Measurements from ENCODE around the gene STARD5. TPM values are rescaled to one million over a fixed set of nuclear protein-coding genes. Genes with fewer than 3 reads are reported as not detected.

The STARD5 gene
- total RNA-seq, 1 experiment from 2014 or later = 0.22 TPM

DNA sequence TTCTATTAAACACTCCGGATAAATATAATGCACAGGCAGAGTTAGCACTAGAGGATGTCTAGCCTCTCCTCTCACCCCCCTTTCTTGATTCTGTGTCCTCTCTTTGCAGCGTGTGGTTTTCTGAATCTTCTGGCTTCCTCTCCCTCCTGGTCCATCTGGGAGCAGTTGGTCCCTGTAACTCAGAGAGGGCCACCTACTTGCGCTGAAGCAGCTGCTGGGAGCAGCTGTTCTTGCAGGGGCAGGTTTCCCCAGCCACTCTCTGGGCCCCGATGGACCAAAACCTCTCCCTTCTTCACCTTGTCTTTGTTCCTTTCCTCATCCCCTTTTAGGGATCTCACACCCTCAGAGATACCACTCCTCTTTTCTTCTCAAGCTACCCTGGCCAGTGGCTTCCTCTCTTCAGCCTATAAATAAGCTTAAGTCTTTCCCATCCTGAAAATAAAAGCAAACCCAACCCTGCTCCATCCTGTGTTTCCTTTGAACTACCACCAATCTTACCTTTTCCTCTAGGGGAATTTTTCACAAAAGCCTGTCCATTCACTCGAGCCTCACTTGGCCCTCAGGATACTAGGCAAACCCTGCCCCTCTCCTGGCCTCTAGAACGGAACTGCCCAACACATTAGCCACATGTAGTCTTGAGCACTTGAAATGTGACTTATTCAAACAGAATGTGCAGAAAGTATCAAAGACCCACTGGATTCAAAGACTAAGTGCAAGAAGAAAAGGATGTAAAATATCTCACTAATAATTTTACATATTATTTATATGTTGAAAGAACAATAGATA is 59.7 kb downstream of the STARD5 start:
- H3K4me3 ChIP-seq (ENCODE audit: low read length) = no peak overlapping the region
- no peaks in the 10 kb centered on the region for H3K27me3 ChIP-seq (ENCODE audit: low read length)
- H3K4me2 ChIP-seq (ENCODE audit: low read depth, low read length, poor library complexity, severe bottlenecking) = no peak overlapping the region
- no peaks in the 10 kb centered on the region for H3K79me2 ChIP-seq (ENCODE audit: low read length)
- H3K36me3 ChIP-seq (ENCODE audit: insufficient read depth, low read length) = no peaks in the 10 kb centered on the region
- H2AFZ ChIP-seq (ENCODE audit: low read length) = no peak overlapping the region
- H3K9me3 ChIP-seq (ENCODE audit: low read length) = no peaks in the 10 kb centered on the region
- no peaks in the 10 kb centered on the region for H4K20me1 ChIP-seq (ENCODE audit: insufficient read depth, low read depth, low read length)
- DNase-seq = no peak
- no peak overlapping the region for H3K9ac ChIP-seq (ENCODE audit: low read length)
- H3K27ac ChIP-seq (ENCODE audit: low read length) = no peak overlapping the region
- peaks cover 10% of the 10 kb centered on the region for H3K4me1 ChIP-seq (ENCODE audit: low read length)
- H3K9me2 ChIP-seq (replicated peaks; ENCODE audit: insufficient read depth, low read length) = no peaks in the 10 kb centered on the region

DNA sequence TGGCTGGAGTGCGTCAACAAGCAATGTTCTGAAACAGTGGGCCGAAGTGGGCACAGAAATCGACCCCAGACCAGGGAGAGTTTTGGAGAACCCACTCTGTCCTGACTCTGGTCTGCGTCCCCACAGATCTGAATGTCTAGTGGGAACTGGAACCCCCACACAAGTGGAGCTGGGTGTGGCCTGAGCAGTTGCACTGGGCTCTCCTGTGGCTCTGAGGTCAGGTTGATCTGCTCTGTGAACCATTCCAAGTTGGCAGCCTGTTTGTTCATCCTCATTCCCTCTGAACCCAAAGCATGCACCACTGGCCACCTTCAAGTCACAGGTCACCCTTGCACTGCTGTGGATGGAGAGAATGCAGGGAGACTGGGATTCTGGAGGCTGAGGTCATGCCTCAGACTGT is 60.5 kb downstream of the STARD5 start:
- Histone ChIP-seq H2AFZ (ENCODE audit: low read length) (no peak overlapping the region), H3K9me3 (ENCODE audit: low read length) (no peaks in the 10 kb centered on the region), H3K27me3 (ENCODE audit: low read length) (no peaks in the 10 kb centered on the region), H3K9me2 (replicated peaks; ENCODE audit: insufficient read depth, low read length) (no peaks in the 10 kb centered on the region), H3K4me2 (ENCODE audit: low read depth, low read length, poor library complexity, severe bottlenecking) (no peak overlapping the region), H4K20me1 (ENCODE audit: insufficient read depth, low read depth, low read length) (no peaks in the 10 kb centered on the region), H3K36me3 (ENCODE audit: insufficient read depth, low read length) (no peaks in the 10 kb centered on the region), H3K27ac (ENCODE audit: low read length) (no peak overlapping the region), H3K4me1 (ENCODE audit: low read length) (peaks cover 10% of the 10 kb centered on the region), H3K4me3 (ENCODE audit: low read length) (no peak overlapping the region), H3K9ac (ENCODE audit: low read length) (no peak overlapping the region), H3K79me2 (ENCODE audit: low read length) (no peaks in the 10 kb centered on the region)
- DNase-seq = no peak

DNA sequence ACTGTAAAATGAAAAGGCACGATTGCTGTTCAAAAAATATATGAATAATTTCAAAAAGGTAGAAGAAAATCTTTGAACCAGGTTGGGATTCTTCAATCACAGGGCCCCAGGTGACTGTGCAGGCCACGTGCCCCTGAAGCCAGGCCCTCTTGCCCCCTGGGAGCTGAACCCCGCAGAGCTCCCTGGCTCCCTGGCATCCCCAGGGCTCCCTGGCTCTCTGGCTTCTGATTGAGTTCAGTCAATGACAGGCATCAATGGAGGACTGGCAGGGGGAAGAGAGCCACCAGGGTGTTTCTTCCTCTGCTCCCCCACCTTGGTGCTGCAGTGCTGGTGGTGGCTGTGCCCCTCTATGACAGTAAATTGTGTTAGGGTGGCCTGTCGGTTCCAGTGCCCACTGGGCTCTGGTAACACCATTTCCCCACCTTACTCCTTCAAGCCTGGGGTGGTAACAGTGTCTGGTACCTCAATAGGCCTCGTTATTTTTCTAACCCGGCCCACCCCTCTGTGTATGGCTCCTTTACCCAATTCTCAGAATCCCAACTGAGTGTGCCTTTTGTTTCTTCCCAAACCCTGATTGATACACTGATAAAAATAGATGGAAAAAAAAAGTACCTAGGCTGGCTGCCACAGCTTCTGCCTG is 62.6 kb downstream of the STARD5 start:
- H3K9me3 ChIP-seq (ENCODE audit: low read length) = no peaks in the 10 kb centered on the region
- H3K36me3 ChIP-seq (ENCODE audit: insufficient read depth, low read length) = no peaks in the 10 kb centered on the region
- H3K4me1 ChIP-seq (ENCODE audit: low read length) = peaks cover 10% of the 10 kb centered on the region
- H4K20me1 ChIP-seq (ENCODE audit: insufficient read depth, low read depth, low read length) = no peaks in the 10 kb centered on the region
- H3K9ac ChIP-seq (ENCODE audit: low read length) = no peak overlapping the region
- no peaks in the 10 kb centered on the region for H3K9me2 ChIP-seq (replicated peaks; ENCODE audit: insufficient read depth, low read length)
- no peaks in the 10 kb centered on the region for H3K79me2 ChIP-seq (ENCODE audit: low read length)
- no peak overlapping the region for H3K27ac ChIP-seq (ENCODE audit: low read length)
- no peak overlapping the region for H3K4me3 ChIP-seq (ENCODE audit: low read length)
- no peak for DNase-seq
- no peaks in the 10 kb centered on the region for H3K27me3 ChIP-seq (ENCODE audit: low read length)
- no peak overlapping the region for H2AFZ ChIP-seq (ENCODE audit: low read length)
- H3K4me2 ChIP-seq (ENCODE audit: low read depth, low read length, poor library complexity, severe bottlenecking) = no peak overlapping the region

DNA sequence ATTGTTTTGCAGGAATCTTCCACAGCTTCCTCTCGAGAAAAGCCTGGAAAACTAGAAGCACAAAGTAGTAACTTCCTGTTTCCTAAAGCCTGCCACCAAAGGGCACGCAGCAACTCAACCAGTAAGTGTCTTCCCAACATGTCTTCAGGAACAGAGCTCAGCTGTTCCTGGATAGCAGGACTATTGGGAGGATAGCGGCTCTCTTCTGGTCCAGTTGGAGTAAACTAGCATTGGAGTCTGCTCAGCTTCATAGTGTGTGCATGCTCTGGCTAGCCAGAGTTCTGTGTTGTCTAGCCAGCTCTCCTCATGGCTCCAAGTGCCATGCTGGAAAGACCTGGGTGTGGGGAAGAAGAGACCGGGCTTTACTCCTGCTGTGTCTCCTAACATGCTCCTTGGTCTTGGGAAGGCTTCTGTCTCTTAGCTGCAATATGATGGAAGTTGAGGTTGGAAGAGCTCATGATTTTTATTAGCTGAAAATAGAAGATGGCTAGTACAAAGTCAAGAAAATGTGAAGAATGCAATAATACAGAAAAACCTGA is 64.1 kb downstream of the STARD5 start:
- H3K36me3 ChIP-seq (ENCODE audit: insufficient read depth, low read length) = no peaks in the 10 kb centered on the region
- no peaks in the 10 kb centered on the region for H3K27me3 ChIP-seq (ENCODE audit: low read length)
- H3K9me2 ChIP-seq (replicated peaks; ENCODE audit: insufficient read depth, low read length) = no peaks in the 10 kb centered on the region
- no peak overlapping the region for H3K4me3 ChIP-seq (ENCODE audit: low read length)
- H3K9me3 ChIP-seq (ENCODE audit: low read length) = no peaks in the 10 kb centered on the region
- H3K27ac ChIP-seq (ENCODE audit: low read length) = no peak overlapping the region
- H3K4me1 ChIP-seq (ENCODE audit: low read length) = no peaks in the 10 kb centered on the region
- no peaks in the 10 kb centered on the region for H4K20me1 ChIP-seq (ENCODE audit: insufficient read depth, low read depth, low read length)
- no peak overlapping the region for H3K9ac ChIP-seq (ENCODE audit: low read length)
- no peak for DNase-seq
- no peak overlapping the region for H2AFZ ChIP-seq (ENCODE audit: low read length)
- no peak overlapping the region for H3K4me2 ChIP-seq (ENCODE audit: low read depth, low read length, poor library complexity, severe bottlenecking)
- no peaks in the 10 kb centered on the region for H3K79me2 ChIP-seq (ENCODE audit: low read length)

Other genes starting within 250 kb of the STARD5 start
- 0.11 TPM in 1 of 2 replicates, not detected in the other for gene CFAP161, start 189.9 kb downstream of the STARD5 start, total RNA-seq (2014; rRNA removed; shearing (Covaris generic); ENCODE audit: low replicate concordance)
- 3.3 and 4.4 TPM in 2 replicates for gene IL16, start 127.3 kb downstream of the STARD5 start, total RNA-seq (2014; rRNA removed; shearing (Covaris generic); ENCODE audit: low replicate concordance)
- gene TMC3, start 50.1 kb upstream of the STARD5 start, total RNA-seq (2014; rRNA removed; shearing (Covaris generic); ENCODE audit: low replicate concordance) = not detected in 2 replicates

Measured in Karpas-422 (cell line).